Left lung (tissue), 10 donors: ENCODE measurements around the gene PRSS50. TPM values are rescaled to one million over a fixed set of nuclear protein-coding genes. Genes with fewer than 3 reads are reported as not detected.

Experiments
- ATAC-seq: fragments of 200-7000 bp; cut with Tn5 transposase; one replicate; pipeline ENCODE4 v1.9.1; 2020; ENCODE audit warnings: moderate library complexity
- DNase-seq, 4 donors: peaks; one replicate each; pipeline ENCODE4 v3.0.0-alpha.2; 2013 to 2020
- H3K27ac ChIP-seq, 2 donors: fragments of 200-600 bp; sonication (generic) in 1 of 2; one replicate each; pipeline versions ENCODE4 v1.5.0 to v1.8.0; 2020 to 2021
- H3K27me3 ChIP-seq, 2 donors: fragments of 200-600 bp; sonication (generic) in 1 of 2; one replicate each; pipeline versions ENCODE4 v1.5.0 to v1.8.0; 2020 to 2021
- H3K36me3 ChIP-seq, 2 donors: fragments of 200-600 bp; sonication (generic) in 1 of 2; one replicate each; pipeline versions ENCODE4 v1.5.0 to v1.8.0; 2020 to 2021
- H3K4me1 ChIP-seq, 2 donors: fragments of 200-600 bp; one replicate each; pipeline ENCODE4 v1.8.0; 2021
- H3K4me3 ChIP-seq, 2 donors: fragments of 200-600 bp; sonication (generic) in 1 of 2; one replicate each; pipeline versions ENCODE4 v1.5.0 to v1.8.0; 2020 to 2021; ENCODE audit warnings: mild to moderate bottlenecking in 1 of 2
- H3K9me3 ChIP-seq, 2 donors: fragments of 200-600 bp; sonication (generic) in 1 of 2; one replicate each; pipeline versions ENCODE4 v1.5.0 to v1.8.0; 2020 to 2021
- intact Hi-C, 2 donors: fragments of 100-400 bp; cut with DNase I; formaldehyde crosslinking; loops; one replicate each; pipeline versions ENCODE4 v1.11.2 to v1.14.2; 2022
- polyA plus RNA-seq, 6 donors: library from polyadenylated mRNA; unstranded; fragments of 120-200 nt; gene quantifications; one replicate each; pipeline ENCODE4 v1.2.1, GENCODE V29; 2013; ENCODE audit not compliant: insufficient read length in 6 of 6
- total RNA-seq, 2 donors: library from RNA; stranded (reverse); fragmentation: NEBNext Ultra II Directional; extraction: Animal tissue kit (Norgen Biotek cat#: 25700); gene quantifications; one replicate each; pipeline ENCODE4 v1.2.1, GENCODE V29; 2021
- TF ChIP-seq, protein P1 (sequence below), 2 donors: fragments of 200-600 bp; sonication (generic) in 1 of 2; IDR thresholded peaks; one replicate each; pipeline versions ENCODE4 v1.5.0 to v1.8.0; 2021; ENCODE audit warnings: antibody characterized with exemption in 2 of 2
- donor health status: DM: no; HTN: yes; CAD: no.
- donor health status: DM: no; HTN: no; CAD: no.

Gene PRSS50
- total and polyA plus RNA-seq, 8 donors: 0.24 to 1.1 (median 0.66) TPM

GRCh38 chr3:46669191-46669999 lies 48.3 kb downstream of the PRSS50 start:
- no peak overlapping the region for H3K27ac ChIP-seq
- peaks cover 0 to 32% of the 10 kb centered on the region in 2 donors for H3K36me3 ChIP-seq
- TF ChIP-seq, protein P1, sequence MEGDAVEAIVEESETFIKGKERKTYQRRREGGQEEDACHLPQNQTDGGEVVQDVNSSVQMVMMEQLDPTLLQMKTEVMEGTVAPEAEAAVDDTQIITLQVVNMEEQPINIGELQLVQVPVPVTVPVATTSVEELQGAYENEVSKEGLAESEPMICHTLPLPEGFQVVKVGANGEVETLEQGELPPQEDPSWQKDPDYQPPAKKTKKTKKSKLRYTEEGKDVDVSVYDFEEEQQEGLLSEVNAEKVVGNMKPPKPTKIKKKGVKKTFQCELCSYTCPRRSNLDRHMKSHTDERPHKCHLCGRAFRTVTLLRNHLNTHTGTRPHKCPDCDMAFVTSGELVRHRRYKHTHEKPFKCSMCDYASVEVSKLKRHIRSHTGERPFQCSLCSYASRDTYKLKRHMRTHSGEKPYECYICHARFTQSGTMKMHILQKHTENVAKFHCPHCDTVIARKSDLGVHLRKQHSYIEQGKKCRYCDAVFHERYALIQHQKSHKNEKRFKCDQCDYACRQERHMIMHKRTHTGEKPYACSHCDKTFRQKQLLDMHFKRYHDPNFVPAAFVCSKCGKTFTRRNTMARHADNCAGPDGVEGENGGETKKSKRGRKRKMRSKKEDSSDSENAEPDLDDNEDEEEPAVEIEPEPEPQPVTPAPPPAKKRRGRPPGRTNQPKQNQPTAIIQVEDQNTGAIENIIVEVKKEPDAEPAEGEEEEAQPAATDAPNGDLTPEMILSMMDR (IDR thresholded peaks at IDR 0.05): no peak
- intact Hi-C loops: no loop called here
- no peaks in the 10 kb centered on the region for H3K4me1 ChIP-seq
- peak in 2 of 4 donors; percentile 28 to 41 for DNase-seq
- no peak overlapping the region for H3K4me3 ChIP-seq
- H3K9me3 ChIP-seq: no peaks in the 10 kb centered on the region
- no peak for ATAC-seq
- no peaks in the 10 kb centered on the region for H3K27me3 ChIP-seq

DNA sequence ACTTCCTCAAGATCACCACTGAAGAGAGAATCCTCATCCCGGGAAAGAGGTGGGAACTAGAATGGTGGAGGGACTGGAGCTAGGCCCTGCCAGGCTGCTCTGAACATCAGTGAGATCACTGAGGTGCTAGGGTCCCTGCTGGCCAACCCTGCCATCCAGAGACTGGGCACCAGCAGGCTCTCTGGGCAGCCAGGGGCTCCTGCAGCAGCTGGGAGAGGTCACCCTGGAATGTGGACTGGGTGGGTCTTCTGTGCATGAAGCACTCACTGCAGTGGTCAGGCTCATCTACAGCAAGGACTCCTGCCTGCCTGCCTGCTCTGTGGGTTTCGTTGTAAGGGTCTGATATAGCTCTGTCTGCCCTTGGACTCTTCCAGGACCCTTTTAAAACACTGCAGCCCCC lies 49.1 kb downstream of the PRSS50 start:
- ATAC-seq (no peak), DNase-seq (peak in 1 of 4 donors; percentile 44)
- Histone ChIP-seq H3K9me3 (no peaks in the 10 kb centered on the region), H3K27ac (no peak overlapping the region), H3K4me1 (no peaks in the 10 kb centered on the region), H3K4me3 (no peak overlapping the region), H3K27me3 (no peaks in the 10 kb centered on the region), H3K36me3 (peaks cover 0 to 24% of the 10 kb centered on the region in 2 donors)
- TF ChIP-seq, protein P1 (IDR thresholded peaks at IDR 0.05): no peak
- intact Hi-C loops: no loop called here

DNA sequence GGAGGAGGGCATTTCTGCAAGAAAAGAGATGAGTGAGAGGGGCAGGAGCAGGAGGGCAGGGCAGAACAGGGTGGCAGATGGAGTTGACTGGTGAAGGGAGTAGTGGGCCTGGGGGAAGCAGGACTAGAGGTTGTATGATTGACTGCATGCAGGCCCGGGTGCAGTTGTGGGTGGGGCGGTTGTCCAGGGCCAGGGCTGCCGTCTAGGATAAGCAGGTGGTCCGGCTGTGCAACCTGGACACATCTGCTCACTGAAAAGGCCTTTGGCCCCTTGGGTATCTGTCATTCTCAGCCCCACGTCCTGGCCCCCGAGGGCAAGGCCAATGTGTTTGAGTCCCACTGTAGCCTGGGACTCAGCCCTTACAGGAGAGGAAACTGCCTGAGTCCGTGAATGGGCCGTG lies 49.6 kb downstream of the PRSS50 start:
- Histone ChIP-seq H3K4me1 (peaks cover 0 to 4% of the 10 kb centered on the region in 2 donors), H3K9me3 (no peaks in the 10 kb centered on the region), H3K27ac (no peak overlapping the region), H3K27me3 (no peaks in the 10 kb centered on the region), H3K4me3 (no peak overlapping the region), H3K36me3 (peaks cover 0 to 19% of the 10 kb centered on the region in 2 donors)
- intact Hi-C loops: no loop called here
- TF ChIP-seq, protein P1 (IDR thresholded peaks at IDR 0.05): no peak
- DNase-seq (peak in 2 of 4 donors; percentile 31 to 69), ATAC-seq (no peak)

GRCh38 chr3:46667657-46668056 lies 50.0 kb downstream of the PRSS50 start:
- Histone ChIP-seq H3K9me3 (no peaks in the 10 kb centered on the region), H3K4me3 (no peak overlapping the region), H3K27me3 (no peaks in the 10 kb centered on the region), H3K27ac (no peak overlapping the region), H3K36me3 (peaks cover 0 to 16% of the 10 kb centered on the region in 2 donors), H3K4me1 (peaks cover 0 to 5% of the 10 kb centered on the region in 2 donors)
- DNase-seq (peak in 2 of 4 donors; percentile 20 to 66), ATAC-seq (no peak)
- TF ChIP-seq, protein P1 (IDR thresholded peaks at IDR 0.05): no peak
- intact Hi-C loops: no loop called here

DNA sequence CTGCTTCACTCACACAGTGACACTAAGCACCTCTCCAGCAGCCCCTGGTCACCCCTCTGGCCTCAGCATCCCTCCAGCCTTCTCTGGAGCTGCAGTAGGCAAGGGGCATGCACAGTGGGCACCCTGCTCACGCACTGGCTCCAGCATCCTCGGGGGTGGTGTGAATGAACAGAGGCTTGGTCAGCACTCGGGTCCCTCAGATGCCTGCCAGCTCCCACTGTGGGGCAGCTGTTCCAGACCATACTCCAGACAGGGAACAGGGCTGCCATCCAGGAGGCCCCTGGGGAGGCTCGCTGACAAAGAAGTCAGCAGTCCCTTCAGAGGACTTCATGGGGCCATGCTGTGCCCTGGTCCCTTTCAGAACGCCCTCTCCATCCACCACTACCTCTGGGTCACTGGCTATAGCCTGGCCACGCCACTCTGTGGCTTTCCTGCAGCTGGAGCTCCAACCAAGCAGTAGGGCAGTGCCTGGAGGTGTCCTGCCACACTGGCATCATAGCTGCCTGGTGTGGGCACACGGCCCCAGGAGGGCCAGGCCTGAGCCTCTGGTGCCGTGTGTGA lies 50.5 kb downstream of the PRSS50 start:
- H3K27ac ChIP-seq: no peak overlapping the region
- no peaks in the 10 kb centered on the region for H3K27me3 ChIP-seq
- no peaks in the 10 kb centered on the region for H3K9me3 ChIP-seq
- DNase-seq: peak in 2 of 4 donors; percentile 17 to 49
- peaks cover 0 to 16% of the 10 kb centered on the region in 2 donors for H3K36me3 ChIP-seq
- no peak overlapping the region for H3K4me3 ChIP-seq
- intact Hi-C loops: no loop called here
- TF ChIP-seq, protein P1 (IDR thresholded peaks at IDR 0.05): no peak
- H3K4me1 ChIP-seq: peaks cover 0 to 5% of the 10 kb centered on the region in 2 donors
- no peak for ATAC-seq
